ENCODE measurements around the gene MPPED1.

MPPED1 gene

DNA sequence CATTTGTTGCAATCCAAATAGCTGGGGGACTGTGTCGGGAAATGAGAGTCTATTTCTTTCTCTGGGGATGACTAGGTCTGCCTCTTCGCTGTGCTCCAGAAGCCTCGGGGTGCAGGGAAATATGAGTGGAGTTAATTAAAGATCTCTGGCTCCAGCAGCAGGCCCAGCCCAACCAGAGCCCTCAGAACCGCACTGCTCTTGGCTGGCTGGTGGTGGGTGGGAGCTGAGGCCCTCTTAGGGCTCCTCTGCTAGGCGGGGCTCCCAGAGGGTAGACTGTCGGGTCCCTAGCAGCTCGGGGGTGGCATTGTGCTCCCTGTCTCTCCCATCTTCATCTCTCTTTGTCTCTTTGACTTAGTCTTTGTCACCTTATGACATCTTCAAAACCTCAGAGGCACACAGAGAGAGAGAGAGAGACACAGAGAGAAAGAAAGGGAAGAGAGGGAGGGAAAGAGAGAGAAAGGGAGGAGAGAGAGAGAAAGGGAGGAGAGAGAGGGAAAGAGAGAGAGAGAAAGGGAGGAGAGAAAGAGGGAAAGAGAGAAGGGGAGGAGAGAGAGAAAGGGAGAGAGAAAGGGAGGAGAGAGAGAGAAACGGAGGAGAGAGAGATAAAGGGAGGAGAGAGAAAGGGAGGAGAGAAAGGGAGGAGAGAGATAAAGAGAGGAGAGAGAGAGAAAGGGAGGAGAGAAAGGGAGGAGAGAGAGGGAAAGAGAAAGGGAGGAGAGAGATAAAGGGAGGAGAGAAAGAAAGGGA is 20.2 kb downstream of the MPPED1 start:
- no peak for DNase-seq (ENCODE audit: low read depth)

DNA sequence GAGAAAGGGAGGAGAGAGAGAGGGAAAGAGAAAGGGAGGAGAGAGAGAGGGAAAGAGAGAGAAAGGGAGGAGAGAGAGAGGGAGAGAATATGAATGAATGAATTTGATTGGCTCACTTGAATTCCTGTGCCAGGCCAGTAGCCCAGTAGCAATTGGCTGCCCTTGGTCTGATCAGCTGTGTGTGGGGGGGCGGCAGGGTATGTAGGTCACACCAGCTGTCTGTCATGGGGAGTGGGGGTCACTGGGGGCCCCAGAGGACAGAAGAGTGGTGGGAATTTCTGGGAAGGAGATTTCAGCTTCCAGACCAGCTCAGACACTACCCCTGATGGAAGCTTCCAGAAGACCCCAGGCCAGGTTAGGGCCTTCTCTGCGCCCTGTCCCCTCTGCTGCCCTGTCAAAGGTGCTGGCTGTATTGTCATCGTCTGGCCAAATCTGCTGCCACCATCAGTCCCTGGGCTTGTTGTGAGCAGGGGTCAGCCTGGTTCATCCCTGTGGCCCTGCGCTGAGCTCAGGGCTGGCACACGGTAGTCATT is 21.1 kb downstream of the MPPED1 start:
- no peak for DNase-seq (ENCODE audit: low read depth)

GRCh38 chr22:43433451-43434274 is 21.8 kb downstream of the MPPED1 start:
- no peak for DNase-seq (ENCODE audit: low read depth)

DNA sequence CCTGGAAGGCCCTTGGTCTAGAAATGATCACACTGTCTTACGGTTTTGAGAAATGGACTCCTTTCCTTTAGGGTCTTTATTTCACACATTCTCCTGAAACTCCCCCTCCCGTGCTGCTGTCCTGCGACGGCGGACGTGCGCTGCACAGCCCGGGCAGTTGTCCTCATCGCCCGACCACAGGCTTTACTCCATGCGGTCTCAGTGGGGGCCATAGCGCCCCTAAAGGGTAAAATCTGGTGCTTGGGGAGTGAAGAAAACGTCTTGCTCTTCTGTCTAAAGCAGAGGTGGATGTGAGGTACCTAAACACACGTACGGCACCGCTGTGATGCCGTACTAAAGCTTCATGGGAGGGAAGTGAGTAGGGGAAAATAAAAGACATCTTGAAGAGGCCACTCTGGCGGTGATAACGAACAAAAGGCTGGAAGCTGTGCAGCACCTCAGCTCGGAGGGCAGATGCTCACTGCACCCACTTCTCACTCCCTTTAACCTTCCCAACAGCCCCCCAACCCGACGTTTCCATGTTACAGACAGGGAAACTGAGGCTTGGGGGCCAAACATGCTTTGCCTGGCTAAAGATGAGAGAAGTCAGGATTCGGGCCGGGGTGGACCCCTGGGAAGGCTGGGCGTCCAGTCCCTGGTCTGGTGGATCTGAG is 22.6 kb downstream of the MPPED1 start:
- no peak for DNase-seq (ENCODE audit: low read depth)

GRCh38 chr22:43434928-43435311 is 23.1 kb downstream of the MPPED1 start:
- DNase-seq (ENCODE audit: low read depth): no peak

GRCh38 chr22:43435851-43436811 is 24.3 kb downstream of the MPPED1 start:
- no peak for DNase-seq (ENCODE audit: low read depth)

DNA sequence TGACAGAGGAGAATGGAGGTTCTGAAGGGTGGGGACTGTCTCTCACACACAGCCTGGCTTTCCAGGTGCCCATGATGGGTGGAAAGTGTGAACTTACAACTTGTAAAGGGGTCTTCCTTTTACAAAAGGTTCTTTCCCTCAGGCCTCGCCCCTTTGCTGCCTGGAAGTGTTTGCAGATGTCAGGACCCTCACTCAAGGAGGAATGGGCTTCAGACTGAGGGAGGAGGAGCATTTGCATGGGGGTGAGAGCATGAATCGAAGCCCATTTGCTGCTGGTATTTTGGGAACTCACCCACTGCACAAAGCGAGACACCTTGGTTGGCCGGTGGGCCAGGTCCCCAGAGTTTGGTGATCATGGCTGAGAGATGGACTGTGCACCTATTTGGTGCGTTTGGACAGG is 25.1 kb downstream of the MPPED1 start:
- DNase-seq (ENCODE audit: low read depth): no peak

DNA sequence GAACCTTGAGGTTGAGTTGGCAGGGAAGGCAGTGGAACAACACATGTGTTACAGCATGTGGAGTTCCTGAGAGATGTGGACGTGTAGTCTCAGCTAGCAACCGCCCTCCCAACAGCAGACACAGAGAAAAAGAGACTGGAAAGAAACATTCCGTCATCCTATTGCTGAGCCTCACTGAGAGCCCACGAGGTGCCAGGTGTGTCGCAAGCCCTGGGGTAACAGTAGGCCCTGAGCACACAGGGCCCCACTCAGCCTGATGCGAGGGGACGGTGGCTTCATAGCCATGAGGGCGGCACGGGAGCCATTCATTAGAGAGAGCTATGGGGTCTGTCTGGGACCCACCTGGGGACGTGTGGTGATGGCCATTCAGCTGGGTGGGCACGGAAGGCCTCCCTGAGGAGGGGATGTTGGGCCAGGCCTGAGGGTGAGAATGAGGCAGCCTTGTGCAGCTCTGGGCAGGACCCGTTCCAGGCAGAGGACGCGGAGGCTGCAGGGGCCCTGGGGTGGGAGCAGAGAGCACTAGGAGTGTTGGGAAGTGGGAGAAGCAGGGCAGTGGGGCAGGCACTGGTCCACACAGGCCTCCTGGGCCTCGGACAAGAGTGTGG is 26.2 kb downstream of the MPPED1 start:
- DNase-seq (ENCODE audit: low read depth): no peak

DNA sequence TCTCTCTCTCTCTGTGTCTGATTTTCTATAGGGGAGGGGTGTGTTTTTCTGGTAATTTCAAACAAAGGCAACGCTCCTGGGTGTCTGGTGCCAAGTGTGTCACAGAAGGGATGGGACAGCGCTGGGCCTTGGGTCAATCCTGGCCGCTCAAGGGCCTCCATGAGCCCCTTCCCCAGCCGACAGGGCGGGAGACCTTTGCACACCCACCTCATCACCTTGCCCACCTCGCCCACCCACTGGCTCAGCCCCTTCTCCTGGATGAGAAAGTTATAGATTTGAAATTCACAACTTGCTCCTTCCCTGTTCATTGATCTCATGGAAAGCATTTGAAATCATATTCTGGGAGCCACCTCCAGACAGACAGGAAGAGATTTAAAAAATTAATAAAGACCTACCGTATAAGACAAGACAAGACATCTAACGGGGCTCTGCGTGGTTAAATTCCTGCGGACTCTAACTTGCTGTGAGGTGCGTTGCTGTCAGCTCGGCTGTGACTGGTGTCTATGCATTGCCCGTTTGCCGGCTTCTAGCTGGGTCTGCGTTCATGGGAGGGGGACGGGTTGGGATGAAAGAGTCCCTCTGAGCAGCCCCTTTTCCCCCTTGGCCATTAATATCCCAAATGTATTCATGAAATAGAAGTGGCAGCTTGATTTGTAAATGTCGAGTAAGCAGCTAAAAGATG is 27.0 kb downstream of the MPPED1 start:
- no peak for DNase-seq (ENCODE audit: low read depth)

DNA sequence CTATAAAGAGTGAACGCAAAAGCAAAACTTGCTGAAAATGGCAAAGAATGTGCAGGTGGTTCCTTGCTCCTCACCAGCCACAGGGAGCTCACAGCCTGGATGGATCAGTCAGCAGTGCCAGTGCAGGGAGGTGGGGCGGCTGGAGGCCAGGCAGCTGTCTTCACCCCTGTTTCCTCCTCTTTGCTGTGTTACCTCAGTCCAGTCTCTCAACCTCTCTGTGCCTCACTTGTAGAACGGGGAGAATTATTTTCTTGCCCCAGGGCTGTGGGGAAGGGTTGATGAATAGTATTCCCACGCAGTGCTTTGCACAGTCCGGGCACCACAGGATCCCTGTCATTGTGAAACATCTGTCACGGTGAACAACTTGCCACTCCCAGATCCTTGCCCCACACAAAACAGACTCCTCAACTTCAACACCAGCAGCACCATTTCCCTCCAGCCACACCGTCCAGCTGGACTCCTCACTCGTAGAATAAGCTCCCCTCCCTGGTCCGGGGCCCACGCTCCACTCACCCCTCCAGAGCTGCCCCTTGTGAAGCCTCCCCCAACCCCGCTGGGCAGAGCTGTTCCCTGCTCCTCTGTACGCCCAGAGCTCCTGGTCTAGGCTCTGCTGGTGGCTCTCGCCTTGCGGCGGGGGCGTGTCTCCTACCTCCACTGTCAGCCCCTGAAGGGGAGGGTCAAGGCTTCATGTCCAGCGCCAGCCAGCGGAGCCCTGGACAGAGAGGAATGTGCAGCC is 27.7 kb downstream of the MPPED1 start:
- no peak for DNase-seq (ENCODE audit: low read depth)

- DNase-seq (ENCODE audit: low read depth): no peak
These were observed 28.2 kb downstream of the MPPED1 start for GRCh38 chr22:43440104-43440387.

DNA sequence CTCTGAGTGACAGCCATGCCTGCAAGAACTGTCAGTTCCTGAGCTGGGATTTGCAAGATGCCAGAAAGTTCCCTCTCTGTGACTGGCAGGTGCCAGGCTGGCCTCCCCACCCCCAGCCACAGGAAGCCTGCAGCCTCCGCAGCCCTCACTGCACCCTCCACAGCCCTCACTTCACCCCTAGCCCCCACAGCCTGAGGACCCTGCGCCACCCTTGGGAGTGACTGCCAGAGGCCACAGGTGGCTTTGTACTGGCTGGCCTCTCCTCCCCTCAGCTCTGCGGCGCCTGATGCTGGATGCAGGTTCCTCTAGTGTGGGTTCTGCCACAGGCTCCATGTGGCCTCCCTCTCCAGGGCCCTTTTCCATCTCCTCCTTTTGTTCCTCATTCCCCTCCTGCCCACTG is 28.7 kb downstream of the MPPED1 start:
- DNase-seq (ENCODE audit: low read depth): no peak

GRCh38 chr22:43441216-43441615 is 29.4 kb downstream of the MPPED1 start:
- no peak for DNase-seq (ENCODE audit: low read depth)

GRCh38 chr22:43441751-43442150 is 29.9 kb downstream of the MPPED1 start:
- DNase-seq (ENCODE audit: low read depth): no peak

- no peak for DNase-seq (ENCODE audit: low read depth)
These were observed 30.8 kb downstream of the MPPED1 start for GRCh38 chr22:43442386-43443151.

- no peak for DNase-seq (ENCODE audit: low read depth)
These were observed 31.3 kb downstream of the MPPED1 start for GRCh38 chr22:43443152-43443471.

DNA sequence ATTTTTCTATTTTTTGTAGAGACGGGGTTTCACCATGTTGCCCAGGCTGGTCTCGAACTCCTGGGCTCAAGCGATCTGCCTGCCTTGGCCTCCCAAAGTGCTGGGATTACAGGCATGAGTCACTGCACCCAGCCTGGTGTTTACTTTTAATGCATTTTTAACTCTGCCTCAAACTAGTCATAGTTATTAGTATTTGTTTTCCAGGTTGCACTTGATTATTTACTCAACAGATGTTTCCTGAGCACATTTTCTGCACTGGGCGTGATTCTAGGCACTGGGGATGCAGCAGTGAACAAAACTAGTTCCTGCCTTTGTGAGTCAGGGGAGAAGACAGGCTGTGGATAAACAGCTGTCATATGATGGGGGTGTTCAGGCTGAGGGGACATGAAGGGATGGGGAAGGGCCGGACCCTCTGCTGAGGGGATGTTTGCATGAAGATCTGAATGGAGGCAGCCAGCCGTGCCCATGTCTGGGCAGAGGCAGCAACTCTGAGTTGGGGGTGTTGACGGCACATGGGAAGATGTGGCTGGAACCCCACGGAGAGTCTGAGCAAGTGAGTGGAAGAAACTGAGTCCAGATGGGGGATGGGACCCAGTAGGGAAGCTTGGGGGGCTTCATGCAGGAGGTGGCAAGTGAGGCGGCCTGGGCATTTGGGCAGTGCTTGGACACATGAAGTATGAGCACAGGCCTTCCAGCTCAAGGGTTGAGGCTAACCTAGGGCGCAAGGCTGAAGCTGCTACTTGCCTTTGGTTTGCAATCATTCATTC is 34.4 kb downstream of the MPPED1 start:
- no peak for DNase-seq (ENCODE audit: low read depth)

DNA sequence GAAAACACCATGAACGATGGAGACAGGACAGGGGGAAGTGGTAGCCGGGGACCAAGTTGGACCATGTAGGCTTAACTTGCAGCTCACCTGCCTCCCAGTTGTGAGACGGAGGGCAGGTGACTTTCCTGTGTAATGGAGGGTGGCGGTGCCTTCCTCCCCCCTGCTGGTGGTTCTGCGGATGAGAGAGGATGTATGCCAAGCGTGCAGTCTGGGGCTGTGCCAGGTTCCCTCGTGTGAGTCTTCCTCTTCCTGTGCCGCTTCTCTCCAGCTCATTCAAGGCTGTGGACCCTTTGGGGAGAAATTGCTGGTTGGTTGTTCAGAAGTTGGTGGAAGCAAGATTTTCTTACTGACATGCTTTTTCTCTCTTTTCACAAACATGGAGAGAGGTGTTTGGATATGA is 35.1 kb downstream of the MPPED1 start:
- no peak for DNase-seq (ENCODE audit: low read depth)

GRCh38 chr22:43447380-43447779 is 35.6 kb downstream of the MPPED1 start:
- no peak for DNase-seq (ENCODE audit: low read depth)

All from stromal cell of bone marrow (primary cell).